Activated B cell treated with CpG ODN at 0.5 μM for 24 hours (primary cell): ENCODE measurements around the gene AGTRAP. TPM values are rescaled to one million over a fixed set of nuclear protein-coding genes. Genes with fewer than 3 reads are reported as not detected.

Experiments used
- ATAC-seq: fragments of 200-7000 bp; cut with Tn5 transposase; one replicate; pipeline ENCODE4 v1.10.0; 2021; ENCODE audit warnings: low read depth, mild to moderate bottlenecking, moderate library complexity
- CTCF ChIA-PET: fragments of 350-600 bp; sonication (Branson Sonifier 250); formaldehyde crosslinking; loops from one replicate; lab custom pipeline; 2021; ENCODE audit warnings: antibody characterized with exemption; lab: Charles Lee
- POLR2A ChIA-PET: fragments of 350-600 bp; sonication (Branson Sonifier 250); formaldehyde crosslinking; loops from one replicate; lab custom pipeline; 2021; ENCODE audit warnings: antibody characterized with exemption; lab: Charles Lee
- DNase-seq: peaks from one replicate; pipeline ENCODE4 v3.0.0; 2022
- H3K27ac Mint-ChIP-seq: one replicate; pipeline ENCODE4 v1.8.0; 2020; ENCODE audit warnings: mixed read lengths
- H3K27me3 Mint-ChIP-seq: one replicate; pipeline ENCODE4 v1.8.0; 2021; ENCODE audit warnings: mixed read lengths
- H3K36me3 Mint-ChIP-seq: one replicate; pipeline ENCODE4 v1.8.0; 2021; ENCODE audit warnings: low read depth, mixed read lengths
- H3K4me1 Mint-ChIP-seq: one replicate; pipeline ENCODE4 v1.8.0; 2021; ENCODE audit warnings: mixed read lengths
- H3K4me3 Mint-ChIP-seq: one replicate; pipeline ENCODE4 v1.8.0; 2020; ENCODE audit warnings: mild to moderate bottlenecking, mixed read lengths
- H3K9me3 Mint-ChIP-seq: one replicate; pipeline ENCODE4 v1.8.0; 2020; ENCODE audit warnings: mixed read lengths
- CTCF ChIP-seq: fragments of 200-600 bp; IDR thresholded peaks from one replicate; pipeline ENCODE4 v1.8.0; 2022; ENCODE audit warnings: antibody characterized with exemption, mild to moderate bottlenecking
- intact Hi-C: fragments of 100-400 bp; cut with micrococcal nuclease; formaldehyde crosslinking; loops from one replicate; pipeline ENCODE4 v1.15.1; 2024
- total RNA-seq: library from RNA; stranded (reverse); gene quantifications from 2 replicates; pipeline ENCODE4 v1.2.3, GENCODE V29; 2022

Gene AGTRAP
- total RNA-seq, 1 donor from 2014 or later, result 13.9 TPM

GRCh38 chr1:11799099-11799498 is 63.2 kb downstream of the AGTRAP start:
- H3K27ac Mint-ChIP-seq, result no peak overlapping the region
- no peaks in the 10 kb centered on the region for H3K27me3 Mint-ChIP-seq
- CTCF ChIA-PET, result no interaction called here
- H3K4me1 Mint-ChIP-seq, result peaks cover 33% of the 10 kb centered on the region
- intact Hi-C loops, result no loop called here
- H3K4me3 Mint-ChIP-seq, result no peak overlapping the region
- POLR2A ChIA-PET, result no interaction called here
- no peak for DNase-seq
- peaks cover 78% of the 10 kb centered on the region for H3K36me3 Mint-ChIP-seq
- no peak for TF ChIP-seq CTCF
- H3K9me3 Mint-ChIP-seq, result no peaks in the 10 kb centered on the region
- ATAC-seq, result no peak

GRCh38 chr1:11799896-11800295 is 64.0 kb downstream of the AGTRAP start:
- ATAC-seq, result no peak
- no peak for TF ChIP-seq CTCF
- H3K27ac Mint-ChIP-seq, result no peak overlapping the region
- peaks cover 72% of the 10 kb centered on the region for H3K36me3 Mint-ChIP-seq
- ChIA-PET CTCF (no interaction called here), POLR2A (no interaction called here)
- peaks cover 41% of the 10 kb centered on the region for H3K4me1 Mint-ChIP-seq
- H3K27me3 Mint-ChIP-seq, result no peaks in the 10 kb centered on the region
- H3K9me3 Mint-ChIP-seq, result no peaks in the 10 kb centered on the region
- DNase-seq, result no peak
- intact Hi-C loops, result loop anchor here (10.0 kb wide), 1 partner anchor 1325 kb away; the partner anchor contains the start of genes DFFA and PEX14
- H3K4me3 Mint-ChIP-seq, result no peak overlapping the region

- no peaks in the 10 kb centered on the region for H3K9me3 Mint-ChIP-seq
- no peak overlapping the region for H3K4me3 Mint-ChIP-seq
- intact Hi-C loops, result loop anchor here (10.0 kb wide), 1 partner anchor 1326 kb away; the partner anchor contains the start of genes DFFA and PEX14
- no peak overlapping the region for H3K27ac Mint-ChIP-seq
- TF ChIP-seq CTCF, result no peak
- no peaks in the 10 kb centered on the region for H3K27me3 Mint-ChIP-seq
- peaks cover 67% of the 10 kb centered on the region for H3K36me3 Mint-ChIP-seq
- DNase-seq (no peak), ATAC-seq (no peak)
- ChIA-PET POLR2A (no interaction called here), CTCF (no interaction called here)
- peaks cover 42% of the 10 kb centered on the region for H3K4me1 Mint-ChIP-seq
Measured at GRCh38 chr1:11800391-11800755, 64.4 kb downstream of the AGTRAP start.

Other genes starting within 250 kb of the AGTRAP start
- 4.2 and 4.6 TPM in 2 replicates for gene FBXO2, start 81.7 kb upstream of the AGTRAP start, total RNA-seq
- 27.2 and 29.9 TPM in 2 replicates for gene FBXO44, start 81.3 kb upstream of the AGTRAP start, total RNA-seq
- 10.0 and 10.5 TPM in 2 replicates for gene FBXO6, start 71.9 kb upstream of the AGTRAP start, total RNA-seq
- gene MAD2L2, start 55.0 kb upstream of the AGTRAP start, total RNA-seq, result 34.4 and 34.9 TPM in 2 replicates
- gene DRAXIN, start 44.4 kb upstream of the AGTRAP start, total RNA-seq, result 0.17 and 0.18 TPM in 2 replicates
- gene C1orf167, start 26.1 kb downstream of the AGTRAP start, total RNA-seq, result not detected in 2 replicates
- gene MTHFR, start 69.8 kb downstream of the AGTRAP start, total RNA-seq, result 54.1 and 56.9 TPM in 2 replicates
- gene CLCN6, start 70.1 kb downstream of the AGTRAP start, total RNA-seq, result 66.0 and 79.6 TPM in 2 replicates
- gene NPPA, start 111.6 kb downstream of the AGTRAP start, total RNA-seq, result not detected in 2 replicates
- gene NPPB, start 122.8 kb downstream of the AGTRAP start, total RNA-seq, result not detected in 2 replicates
- 34.8 and 37.4 TPM in 2 replicates for gene KIAA2013, start 190.3 kb downstream of the AGTRAP start, total RNA-seq
- gene PLOD1, start 198.6 kb downstream of the AGTRAP start, total RNA-seq, result 15.7 and 18.6 TPM in 2 replicates
- gene MFN2, start 244.3 kb downstream of the AGTRAP start, total RNA-seq, result 46.5 and 54.1 TPM in 2 replicates